ENCODE measurements around the gene ARFGEF2. TPM values are rescaled to one million over a fixed set of nuclear protein-coding genes. Genes with fewer than 3 reads are reported as not detected.

ARFGEF2 gene
- total and polyA plus RNA-seq, 10 of the 15 experiments (the other 5 are each of a cell fraction or from before 2014, with no cell fraction given) = 5.2 to 24.1 (median 17.7) TPM

- TF ChIP-seq HDAC6 (IDR thresholded peaks at IDR 0.05; ENCODE audit: unreplicated experiment) (no peak), E2F8 (IDR thresholded peaks at IDR 0.05; ENCODE audit: low read depth, partially characterized antibody) (no peak), PAX8 (IDR thresholded peaks at IDR 0.05) (no peak)
Observed at GRCh38 chr20:49030954-49031619, 109.6 kb downstream of the ARFGEF2 start (continued).

DNA sequence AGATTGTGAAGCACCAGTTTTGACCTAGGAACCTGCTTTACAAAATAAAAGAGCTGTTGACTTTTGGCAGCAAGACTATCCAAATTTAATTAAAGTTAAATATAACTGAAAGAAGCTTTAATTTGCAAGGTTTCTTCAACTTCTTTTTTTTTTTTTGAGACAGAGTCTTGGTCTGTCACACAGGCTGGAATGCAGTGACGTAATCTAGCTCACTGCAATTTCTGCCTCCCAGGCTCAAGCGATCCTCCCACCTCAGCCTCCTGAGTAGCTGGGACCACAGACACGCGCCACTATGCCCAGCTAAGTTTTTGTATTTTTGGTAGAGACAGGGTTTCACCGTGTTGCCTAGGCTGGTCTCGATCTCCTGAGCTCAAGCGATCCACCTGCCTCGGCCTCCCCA is 110.9 kb downstream of the ARFGEF2 start:
- H2AFZ ChIP-seq (ENCODE audit: control insufficient read depth, low read depth, low read length) = no peak overlapping the region
- H3K4me2 ChIP-seq (ENCODE audit: control insufficient read depth, insufficient read depth) = no peak overlapping the region
- H3K4me3 ChIP-seq = no peak overlapping the region
- ChIA-PET POLR2A (no interaction called here), SMC1A (ENCODE audit: uncharacterized antibody, unreplicated experiment) (no interaction called here), CTCF (interaction anchor here (0.9 kb wide), 1 partner anchor 185 kb away, joined by 4 read pairs; no protein-coding TSS in a partner anchor), RAD21 (ENCODE audit: unreplicated experiment) (no interaction called here)
- no peak overlapping the region for H3K27ac ChIP-seq (ENCODE audit: control insufficient read depth, insufficient read depth)
- peaks cover 7 to 20% of the 10 kb centered on the region in 2 experiments for H3K36me3 ChIP-seq (ENCODE audit: control insufficient read depth in 2 of 2, insufficient read depth in 2 of 2, low read length in 1 of 2)
- BruUV-seq (replicated peaks) = no TSS peak
- H3K9ac ChIP-seq (ENCODE audit: control insufficient read depth, insufficient read depth, low read length) = no peak overlapping the region
- no peaks in the 10 kb centered on the region for H3K9me3 ChIP-seq (replicated peaks; ENCODE audit: control insufficient read depth, insufficient read depth, low read length)
- H4K20me1 ChIP-seq (ENCODE audit: control insufficient read depth, insufficient read depth) = no peaks in the 10 kb centered on the region
- H3K4me1 ChIP-seq (ENCODE audit: control insufficient read depth, insufficient read depth, low read length) = peaks cover under 1% of the 10 kb centered on the region; the same call in 1 of the 2 replicates
- H3K79me2 ChIP-seq (ENCODE audit: control insufficient read depth, insufficient read depth, low read length) = no peaks in the 10 kb centered on the region
- no peaks in the 10 kb centered on the region for H3K27me3 ChIP-seq (replicated peaks in 1 of 2; ENCODE audit: control insufficient read depth in 2 of 2, insufficient read depth in 2 of 2, low read length in 1 of 2)
- DNase-seq (ENCODE audit: low read depth, low spot score) = no peak
- no peak for FAIRE-seq
- in situ Hi-C loops (cut with MboI) (no loop called here), intact Hi-C loops (cut with micrococcal nuclease; ENCODE audit: unreplicated experiment) (no loop called here)
- 100% methylated on average over 8 of the region's 8 CpGs for WGBS (ENCODE audit: insufficient coverage, insufficient replicate concordance, low lambda C conversion rate, missing lambda C conversion rate)
- no peak for ATAC-seq
- TF ChIP-seq MXI1 (IDR thresholded peaks at IDR 0.05; ENCODE audit: low read depth, low read length) (no peak), CHD1 (IDR thresholded peaks at IDR 0.05; ENCODE audit: low read depth, low read length) (no peak), FOXM1 (IDR thresholded peaks at IDR 0.05; ENCODE audit: low read depth, low read length) (no peak), ETV6 (conservative IDR thresholded peaks at IDR 0.05 in 1 of 2, IDR thresholded peaks at IDR 0.05 in 1 of 2; ENCODE audit: borderline replicate concordance in 1 of 2, low read depth in 1 of 2) (no peak), MEF2B (IDR thresholded peaks at IDR 0.05; ENCODE audit: partially characterized antibody, poor library complexity, severe bottlenecking) (no peak), KDM1A (IDR thresholded peaks at IDR 0.05; ENCODE audit: borderline replicate concordance) (no peak), NRF1 (conservative IDR thresholded peaks at IDR 0.05; ENCODE audit: low read depth, low read length) (no peak), HDAC6 (IDR thresholded peaks at IDR 0.05; ENCODE audit: unreplicated experiment) (no peak), BRCA1 (IDR thresholded peaks at IDR 0.05; ENCODE audit: low read depth, low read length) (no peak), CBX5 (IDR thresholded peaks at IDR 0.05; ENCODE audit: low read depth) (no peak), JUND (IDR thresholded peaks at IDR 0.05; ENCODE audit: low read depth, low read length) (no peak), MEF2A (IDR thresholded peaks at IDR 0.05; ENCODE audit: insufficient read depth, low read depth, low read length) (no peak), HCFC1 (IDR thresholded peaks at IDR 0.05; ENCODE audit: low read length) (no peak), NR2C1 (IDR thresholded peaks at IDR 0.05) (no peak), ZNF274 (IDR thresholded peaks at IDR 0.05; ENCODE audit: insufficient read depth, insufficient read length) (no peak), STAT3 (IDR thresholded peaks at IDR 0.05; ENCODE audit: low read depth, low read length) (no peak), BHLHE40 (IDR thresholded peaks at IDR 0.05; ENCODE audit: borderline replicate concordance in 1 of 2, low read depth in 2 of 2, low read length in 1 of 2) (no peak)
- TF ChIP-seq, protein P1, sequence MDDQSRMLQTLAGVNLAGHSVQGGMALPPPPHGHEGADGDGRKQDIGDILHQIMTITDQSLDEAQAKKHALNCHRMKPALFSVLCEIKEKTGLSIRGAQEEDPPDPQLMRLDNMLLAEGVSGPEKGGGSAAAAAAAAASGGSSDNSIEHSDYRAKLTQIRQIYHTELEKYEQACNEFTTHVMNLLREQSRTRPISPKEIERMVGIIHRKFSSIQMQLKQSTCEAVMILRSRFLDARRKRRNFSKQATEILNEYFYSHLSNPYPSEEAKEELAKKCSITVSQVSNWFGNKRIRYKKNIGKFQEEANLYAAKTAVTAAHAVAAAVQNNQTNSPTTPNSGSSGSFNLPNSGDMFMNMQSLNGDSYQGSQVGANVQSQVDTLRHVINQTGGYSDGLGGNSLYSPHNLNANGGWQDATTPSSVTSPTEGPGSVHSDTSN (IDR thresholded peaks at IDR 0.05; ENCODE audit: insufficient replicate concordance, low read depth, low read length) = no peak
